GM13976 (cell line): ENCODE results near the gene LAMA1.

Source experiments
- DNase-seq: peaks from one replicate; pipeline ENCODE4 v3.0.0; 2012; ENCODE audit warnings: low spot score
- in situ Hi-C: fragments of 300-500 bp; cut with MboI; formaldehyde crosslinking; loops from one replicate; pipeline ENCODE4 v1.12.0; 2022; ENCODE audit warnings: low sequenced_read_pairs, mixed read lengths, inconsistent platforms; ENCODE audit not compliant: unreplicated experiment
- TF ChIP-seq, protein P1 (sequence below): IDR thresholded peaks from 2 replicates; pipeline ENCODE4 v1.5.1; 2012; ENCODE audit warnings: borderline replicate concordance, mild to moderate bottlenecking; ENCODE audit not compliant: insufficient read depth; ENCODE audit errors: extremely low read depth, missing control alignments, control extremely low read depth

LAMA1 gene

GRCh38 chr18:7071600-7071999 lies 46.0 kb downstream of the LAMA1 start:
- in situ Hi-C loops, result no loop called here
- DNase-seq, result no peak
- TF ChIP-seq, protein P1, sequence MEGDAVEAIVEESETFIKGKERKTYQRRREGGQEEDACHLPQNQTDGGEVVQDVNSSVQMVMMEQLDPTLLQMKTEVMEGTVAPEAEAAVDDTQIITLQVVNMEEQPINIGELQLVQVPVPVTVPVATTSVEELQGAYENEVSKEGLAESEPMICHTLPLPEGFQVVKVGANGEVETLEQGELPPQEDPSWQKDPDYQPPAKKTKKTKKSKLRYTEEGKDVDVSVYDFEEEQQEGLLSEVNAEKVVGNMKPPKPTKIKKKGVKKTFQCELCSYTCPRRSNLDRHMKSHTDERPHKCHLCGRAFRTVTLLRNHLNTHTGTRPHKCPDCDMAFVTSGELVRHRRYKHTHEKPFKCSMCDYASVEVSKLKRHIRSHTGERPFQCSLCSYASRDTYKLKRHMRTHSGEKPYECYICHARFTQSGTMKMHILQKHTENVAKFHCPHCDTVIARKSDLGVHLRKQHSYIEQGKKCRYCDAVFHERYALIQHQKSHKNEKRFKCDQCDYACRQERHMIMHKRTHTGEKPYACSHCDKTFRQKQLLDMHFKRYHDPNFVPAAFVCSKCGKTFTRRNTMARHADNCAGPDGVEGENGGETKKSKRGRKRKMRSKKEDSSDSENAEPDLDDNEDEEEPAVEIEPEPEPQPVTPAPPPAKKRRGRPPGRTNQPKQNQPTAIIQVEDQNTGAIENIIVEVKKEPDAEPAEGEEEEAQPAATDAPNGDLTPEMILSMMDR, result no peak

GRCh38 chr18:7070466-7070865 lies 47.1 kb downstream of the LAMA1 start:
- TF ChIP-seq, protein P1, result no peak
- in situ Hi-C loops, result no loop called here
- no peak for DNase-seq

DNA sequence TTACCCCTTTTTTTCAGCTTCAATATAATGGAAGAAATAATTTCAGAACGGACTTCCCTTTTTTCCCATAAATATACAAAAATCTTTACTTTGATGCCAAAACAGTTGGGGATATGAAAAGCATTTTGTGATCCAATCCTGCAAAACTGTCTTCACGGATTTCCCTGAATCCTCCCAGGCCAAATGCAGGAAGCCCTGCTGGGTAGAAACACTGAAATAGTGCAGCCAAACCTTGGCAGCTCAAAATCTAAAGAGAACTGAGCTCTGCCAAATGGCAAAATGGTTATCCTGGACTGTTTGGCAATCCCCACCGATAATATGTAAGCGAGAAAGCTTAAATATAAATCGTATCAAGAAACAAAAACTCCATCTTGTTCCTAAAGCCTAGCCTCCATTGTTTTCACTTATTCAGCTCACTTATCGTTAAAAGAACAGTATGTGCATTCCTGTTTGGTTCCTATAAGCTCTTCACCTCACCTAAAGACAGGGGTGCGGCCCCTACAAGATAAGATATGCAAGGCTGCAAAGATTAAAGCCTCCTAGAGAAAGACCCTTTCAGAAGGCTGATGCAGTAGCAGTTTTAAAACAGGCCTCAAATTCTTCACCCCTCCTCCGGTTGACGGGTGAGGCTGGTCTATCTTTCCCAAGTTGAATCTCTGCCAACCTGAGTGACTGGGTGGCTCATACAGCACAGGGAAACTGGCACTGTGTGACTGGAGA lies 48.6 kb downstream of the LAMA1 start:
- in situ Hi-C loops, result no loop called here
- no peak for DNase-seq
- TF ChIP-seq, protein P1, result no peak

DNA sequence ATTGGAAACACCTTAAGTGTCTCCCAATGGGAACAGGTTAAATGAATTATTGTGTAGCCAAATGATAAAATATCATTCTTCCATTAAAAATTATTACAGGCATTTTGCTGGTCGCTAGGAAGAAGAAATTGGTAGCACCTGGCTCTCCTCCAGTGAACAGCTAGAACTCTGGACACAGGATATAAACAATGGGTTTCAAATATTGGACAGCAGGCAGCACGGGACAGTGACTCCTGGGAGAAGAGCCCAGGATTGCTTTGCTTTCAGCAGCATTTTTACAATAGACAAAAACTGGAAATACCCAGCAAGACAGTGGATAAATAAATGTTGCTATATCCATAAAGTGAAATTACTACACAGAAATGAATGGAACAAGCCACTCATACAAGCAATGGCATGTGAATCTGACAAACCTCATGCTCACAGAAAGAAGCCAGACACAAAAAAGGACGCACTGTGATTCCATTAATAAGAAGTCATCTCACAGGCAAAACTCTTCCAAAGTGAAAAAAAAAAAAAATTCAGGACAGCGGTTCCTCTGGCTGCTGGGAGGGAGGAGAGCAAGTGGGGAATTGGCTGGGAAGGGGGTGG lies 50.5 kb downstream of the LAMA1 start:
- in situ Hi-C loops, result no loop called here
- no peak for DNase-seq

DNA sequence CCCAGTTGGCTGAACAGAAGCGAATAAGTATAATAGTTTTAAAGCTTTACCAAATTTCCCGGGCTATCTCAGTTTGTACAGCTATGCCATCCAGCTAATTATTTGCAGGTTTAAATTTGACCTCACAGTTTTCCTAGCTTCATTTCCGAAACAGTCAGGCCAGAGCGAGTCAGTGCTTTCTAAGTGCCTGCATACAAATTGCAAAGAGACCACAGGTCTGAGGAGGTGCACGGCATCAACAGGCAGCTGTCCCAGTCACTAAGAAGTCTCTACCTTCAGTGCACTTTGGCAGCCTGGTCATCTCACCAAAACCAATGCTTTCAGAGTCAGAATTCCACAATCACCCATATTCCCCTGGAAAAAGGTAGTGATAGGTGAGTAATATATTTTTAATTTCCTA lies 51.9 kb downstream of the LAMA1 start:
- DNase-seq, result no peak
- in situ Hi-C loops, result no loop called here
- TF ChIP-seq, protein P1, result no peak

More for the DNA sequence above, 50.5 kb downstream of the LAMA1 start:
- TF ChIP-seq, protein P1, result no peak

- in situ Hi-C loops, result no loop called here
- DNase-seq, result no peak
- TF ChIP-seq, protein P1, result no peak
These were observed 53.3 kb downstream of the LAMA1 start for GRCh38 chr18:7064346-7064745.
